Eye (tissue), 1 donor: ENCODE results near the gene DDTL.

Experiments used
- DNase-seq: peaks from one replicate; pipeline ENCODE4 v3.0.0-alpha.2; 2015

The DDTL gene

DNA sequence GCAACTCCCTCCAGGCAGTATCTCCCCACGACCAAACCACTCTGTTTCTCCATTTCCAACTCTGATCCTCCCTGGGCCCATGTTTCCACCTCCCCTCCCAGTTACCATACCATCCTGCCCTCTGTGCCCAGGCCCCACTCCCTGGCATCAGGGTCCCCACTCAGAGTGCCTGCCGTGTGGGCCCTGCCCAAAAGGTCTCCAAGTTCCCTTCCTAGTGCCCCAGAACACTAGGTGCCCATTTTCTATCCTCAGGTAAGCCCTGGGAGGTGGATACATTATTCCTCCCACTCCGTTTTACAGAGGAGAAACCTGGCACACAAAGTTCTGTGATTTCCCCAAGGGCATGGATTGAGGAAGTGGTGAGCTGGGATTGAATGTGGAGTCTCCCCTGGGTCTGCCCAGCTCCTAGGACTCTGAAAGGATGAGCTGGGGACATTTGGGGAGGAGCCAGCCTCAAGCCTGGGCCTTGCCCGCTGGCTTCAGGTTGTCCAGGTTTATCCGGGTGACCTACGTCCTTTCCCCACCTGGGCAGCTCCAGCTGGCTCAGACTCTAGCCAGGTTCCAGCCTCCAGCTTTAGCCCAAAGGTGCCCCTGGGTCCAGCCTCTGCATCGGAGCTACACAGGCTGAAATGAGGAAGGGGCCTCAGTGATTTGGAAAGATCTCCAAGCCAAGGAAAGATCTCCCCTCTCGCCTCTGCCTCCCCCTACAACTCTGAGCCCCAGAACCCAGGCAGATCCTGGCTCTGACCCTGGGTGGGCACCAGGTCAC is 40.7 kb downstream of the DDTL start:
- no peak for DNase-seq

GRCh38 chr22:24008022-24008283 is 41.3 kb downstream of the DDTL start:
- DNase-seq = no peak

- no peak for DNase-seq
Observed at GRCh38 chr22:24008381-24009226, 41.9 kb downstream of the DDTL start.

- DNase-seq = no peak
Observed at GRCh38 chr22:24009227-24010017, 42.7 kb downstream of the DDTL start.

DNA sequence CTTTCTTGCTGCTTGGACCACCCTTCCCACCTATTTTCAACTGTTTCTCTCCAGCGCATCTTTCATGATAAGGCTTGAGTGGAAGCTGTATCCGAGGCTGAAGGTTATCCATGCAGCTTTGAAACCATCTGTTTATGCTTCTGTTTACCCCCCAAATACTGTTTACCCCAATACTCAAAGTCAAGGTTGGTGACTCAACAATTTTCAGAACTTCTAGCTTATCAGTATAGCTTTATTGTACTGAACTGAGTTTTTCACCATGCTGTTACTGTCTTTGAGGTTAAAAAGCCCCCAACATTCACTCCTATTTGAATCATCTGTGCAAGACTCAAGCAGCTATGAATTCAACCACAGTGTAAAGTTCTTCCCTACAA is 43.3 kb downstream of the DDTL start:
- no peak for DNase-seq

GRCh38 chr22:24011735-24012068 is 45.0 kb downstream of the DDTL start:
- DNase-seq = no peak

DNA sequence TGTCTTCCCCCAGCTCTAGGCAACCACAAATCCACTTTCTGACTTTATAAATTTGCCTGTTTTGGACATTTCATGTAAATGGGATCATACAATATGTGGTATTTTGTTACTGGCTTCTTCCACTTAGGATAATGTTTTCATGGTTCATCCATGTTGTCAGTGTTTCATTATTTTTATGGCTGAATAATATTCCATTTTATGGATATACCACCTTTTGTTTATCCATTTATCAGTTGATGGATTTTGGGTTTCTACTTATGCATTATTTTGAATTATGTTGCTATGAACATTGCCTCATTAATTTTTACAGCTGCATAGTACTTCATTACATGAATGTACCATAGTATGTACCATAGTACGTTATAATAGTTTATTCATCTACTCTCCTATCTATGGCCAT is 49.5 kb downstream of the DDTL start:
- no peak for DNase-seq

GRCh38 chr22:24021304-24021703 is 54.6 kb downstream of the DDTL start:
- DNase-seq = no peak
